Cardiac muscle cell (in vitro differentiated cells and primary cell): ENCODE results near the gene SIRPA. TPM values are rescaled to one million over a fixed set of nuclear protein-coding genes. Genes with fewer than 3 reads are reported as not detected.

Source experiments
- DNase-seq, 2 donors: peaks; one replicate each; pipeline versions ENCODE4 v3.0.0 to v3.0.0-alpha.2; 2010 to 2017; ENCODE audit warnings: low read depth in 1 of 2, low spot score in 1 of 2
- H3K27ac ChIP-seq: fragments of 200-600 bp; sonication (generic); 2 replicates; pipeline ENCODE4 v1.5.1; 2016
- H3K27me3 ChIP-seq: fragments of 200-600 bp; sonication (generic); 2 replicates; pipeline ENCODE4 v1.6.0; 2016; ENCODE audit warnings: control low read depth
- H3K36me3 ChIP-seq: fragments of 200-600 bp; sonication (generic); 2 replicates; pipeline ENCODE4 v1.5.1; 2016; ENCODE audit warnings: control low read depth
- H3K4me1 ChIP-seq: fragments of 200-600 bp; sonication (generic); 2 replicates; pipeline ENCODE4 v1.8.1; 2017; ENCODE audit warnings: low read depth, mild to moderate bottlenecking, mixed run types
- H3K4me3 ChIP-seq: fragments of 200-600 bp; sonication (generic); 2 replicates; pipeline ENCODE4 v1.5.1; 2016; ENCODE audit warnings: mild to moderate bottlenecking
- H3K9me3 ChIP-seq: fragments of 200-600 bp; sonication (generic); 2 replicates; pipeline ENCODE4 v1.5.1; 2017; ENCODE audit warnings: low read depth, mild to moderate bottlenecking, control low read depth
- polyA plus RNA-seq: library from polyadenylated mRNA; unstranded; fragments of >200 nt; fragmentation: Nextera tagmentation; extraction: Ambion mirVana; gene quantifications from 2 replicates; pipeline ENCODE4 v1.2.1, GENCODE V29; 2016
- total RNA-seq: library from RNA; depleted of rRNA; stranded (reverse); fragments of >200 nt; gene quantifications from 2 replicates; pipeline ENCODE4 v1.2.3, GENCODE V29; 2016
- TF ChIP-seq, protein P1 (sequence below): IDR thresholded peaks from 2 replicates; pipeline ENCODE4 v1.5.1; 2012; ENCODE audit warnings: low read depth, mild to moderate bottlenecking, low read length

The SIRPA gene
- total and polyA plus RNA-seq, 2 experiments from 2014 or later, result 42.9 to 43.0 TPM

DNA sequence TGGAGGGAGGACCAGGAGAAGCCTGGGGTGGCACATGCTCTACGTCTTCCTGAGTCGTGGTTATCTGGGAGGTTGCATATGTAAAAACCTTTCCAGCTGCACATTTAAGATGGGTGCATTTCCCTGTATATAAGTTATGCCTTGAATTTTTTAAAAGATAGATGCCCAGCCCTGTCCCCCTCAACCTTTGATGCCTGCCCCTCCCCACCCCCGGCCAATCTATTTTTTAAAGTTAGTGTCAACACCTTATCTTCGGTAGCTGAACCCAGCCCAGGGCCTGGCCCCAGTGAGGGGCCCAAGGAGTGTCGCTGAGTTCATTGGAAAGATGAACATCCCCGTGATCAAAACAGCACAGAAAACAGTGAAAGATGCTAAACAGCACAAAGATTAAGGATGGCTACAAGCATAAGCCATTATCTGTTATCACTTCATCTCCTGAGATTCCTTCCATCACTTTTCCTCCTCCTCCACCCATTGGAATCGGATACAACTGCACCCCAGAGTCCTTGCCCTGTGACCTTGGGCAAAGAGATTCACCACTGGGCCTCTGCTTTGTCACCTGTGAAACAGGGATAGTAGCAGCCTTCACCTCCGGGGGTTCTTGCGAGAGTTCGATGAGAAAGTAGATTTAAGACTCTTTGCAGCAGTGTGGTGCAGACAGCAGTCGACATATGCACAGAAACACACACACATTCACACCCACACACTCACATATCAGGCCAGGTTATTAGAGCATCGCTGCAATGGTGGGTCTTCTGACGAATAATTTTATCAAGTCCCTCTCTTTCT lies 47.5 kb downstream of the SIRPA start:
- H3K9me3 ChIP-seq, result no peaks in the 10 kb centered on the region
- TF ChIP-seq, protein P1, sequence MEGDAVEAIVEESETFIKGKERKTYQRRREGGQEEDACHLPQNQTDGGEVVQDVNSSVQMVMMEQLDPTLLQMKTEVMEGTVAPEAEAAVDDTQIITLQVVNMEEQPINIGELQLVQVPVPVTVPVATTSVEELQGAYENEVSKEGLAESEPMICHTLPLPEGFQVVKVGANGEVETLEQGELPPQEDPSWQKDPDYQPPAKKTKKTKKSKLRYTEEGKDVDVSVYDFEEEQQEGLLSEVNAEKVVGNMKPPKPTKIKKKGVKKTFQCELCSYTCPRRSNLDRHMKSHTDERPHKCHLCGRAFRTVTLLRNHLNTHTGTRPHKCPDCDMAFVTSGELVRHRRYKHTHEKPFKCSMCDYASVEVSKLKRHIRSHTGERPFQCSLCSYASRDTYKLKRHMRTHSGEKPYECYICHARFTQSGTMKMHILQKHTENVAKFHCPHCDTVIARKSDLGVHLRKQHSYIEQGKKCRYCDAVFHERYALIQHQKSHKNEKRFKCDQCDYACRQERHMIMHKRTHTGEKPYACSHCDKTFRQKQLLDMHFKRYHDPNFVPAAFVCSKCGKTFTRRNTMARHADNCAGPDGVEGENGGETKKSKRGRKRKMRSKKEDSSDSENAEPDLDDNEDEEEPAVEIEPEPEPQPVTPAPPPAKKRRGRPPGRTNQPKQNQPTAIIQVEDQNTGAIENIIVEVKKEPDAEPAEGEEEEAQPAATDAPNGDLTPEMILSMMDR, result no peak
- peak overlapping the region; percentile 54 for H3K27ac ChIP-seq
- H3K27me3 ChIP-seq, result no peaks in the 10 kb centered on the region
- H3K4me1 ChIP-seq, result peaks cover 67% of the 10 kb centered on the region
- H3K36me3 ChIP-seq, result peaks cover 4% of the 10 kb centered on the region
- no peak for DNase-seq
- H3K4me3 ChIP-seq, result no peak overlapping the region

GRCh38 chr20:1943275-1944002 lies 48.2 kb downstream of the SIRPA start:
- no peak for DNase-seq
- H3K36me3 ChIP-seq, result peaks cover 4% of the 10 kb centered on the region
- H3K27ac ChIP-seq, result no peak overlapping the region
- H3K4me1 ChIP-seq, result peaks cover 72% of the 10 kb centered on the region
- TF ChIP-seq, protein P1, result no peak
- no peaks in the 10 kb centered on the region for H3K27me3 ChIP-seq
- no peak overlapping the region for H3K4me3 ChIP-seq
- no peaks in the 10 kb centered on the region for H3K9me3 ChIP-seq

GRCh38 chr20:1944345-1945091 lies 49.3 kb downstream of the SIRPA start:
- Histone ChIP-seq H3K27me3 (no peaks in the 10 kb centered on the region), H3K4me1 (peaks cover 82% of the 10 kb centered on the region), H3K27ac (no peak overlapping the region), H3K9me3 (no peaks in the 10 kb centered on the region), H3K36me3 (no peaks in the 10 kb centered on the region), H3K4me3 (no peak overlapping the region)
- DNase-seq, result no peak
- TF ChIP-seq, protein P1, result peak; percentile 10

DNA sequence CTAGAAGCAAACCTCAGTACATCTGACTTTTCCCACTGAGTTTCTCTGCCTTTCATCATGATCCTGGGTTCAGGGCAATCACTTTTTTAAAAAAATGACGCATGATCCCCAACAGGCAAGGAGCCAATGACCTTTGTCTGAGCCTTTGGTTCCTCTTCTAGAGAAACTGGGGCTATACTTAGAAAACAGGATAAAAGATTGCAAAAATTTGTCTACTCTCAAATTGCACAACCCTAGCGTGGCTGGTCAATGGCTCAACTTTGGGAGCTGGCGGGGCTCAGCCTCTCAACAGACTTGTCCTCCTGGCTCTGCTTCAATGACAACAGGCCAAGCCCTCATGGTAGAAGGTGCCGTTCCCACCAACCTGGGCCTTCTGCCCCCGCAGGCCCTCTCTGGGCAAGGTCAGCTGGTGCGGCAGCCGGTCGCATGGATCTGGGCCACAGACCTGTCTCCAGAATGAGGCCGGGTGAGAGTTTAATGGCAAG lies 50.0 kb downstream of the SIRPA start:
- DNase-seq, result peak in 1 of 2 donors; percentile 95
- Histone ChIP-seq H3K27me3 (no peaks in the 10 kb centered on the region), H3K4me3 (no peak overlapping the region), H3K9me3 (no peaks in the 10 kb centered on the region), H3K4me1 (peaks cover 81% of the 10 kb centered on the region), H3K36me3 (no peaks in the 10 kb centered on the region), H3K27ac (no peak overlapping the region)
- TF ChIP-seq, protein P1, result no peak

GRCh38 chr20:1945660-1946059 lies 50.5 kb downstream of the SIRPA start:
- DNase-seq, result no peak
- H3K36me3 ChIP-seq, result no peaks in the 10 kb centered on the region
- no peak overlapping the region for H3K4me3 ChIP-seq
- TF ChIP-seq, protein P1, result no peak
- no peaks in the 10 kb centered on the region for H3K27me3 ChIP-seq
- H3K9me3 ChIP-seq, result no peaks in the 10 kb centered on the region
- H3K4me1 ChIP-seq, result peaks cover 77% of the 10 kb centered on the region
- H3K27ac ChIP-seq, result no peak overlapping the region
